CD4-positive, alpha-beta T cell treated with Interleukin-4 for 1 hour (primary cell): ENCODE data around the gene MOK.

Experiments used
- DNase-seq, 2 donors: peaks; one replicate each; pipeline ENCODE4 v3.0.0-alpha.2; 2020 to 2022

Gene MOK

DNA sequence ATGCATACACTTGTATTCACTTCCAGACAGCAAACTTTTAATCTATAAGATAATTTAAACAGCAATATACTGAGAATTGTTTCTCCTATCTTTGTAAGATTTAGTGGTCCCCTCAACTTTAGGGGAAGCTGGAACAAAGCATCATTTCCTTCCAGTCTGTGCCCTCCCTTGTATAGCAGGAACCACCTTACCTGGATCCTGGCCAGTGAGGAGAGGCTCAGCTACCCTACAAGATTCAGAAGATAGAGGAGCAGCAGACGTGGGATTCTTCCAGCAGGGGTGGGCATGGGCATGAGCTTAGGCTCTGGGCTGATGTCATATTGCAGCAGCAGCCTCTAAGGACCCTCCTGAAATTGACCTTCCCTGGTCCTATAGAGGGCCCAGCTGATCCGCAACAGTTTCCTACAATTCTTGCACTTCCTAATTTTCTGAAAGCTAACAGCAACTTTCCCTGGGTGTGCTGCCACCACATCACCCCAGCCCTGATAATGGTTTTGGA, 21.3 kb downstream of the MOK start:
- no peak for DNase-seq

DNA sequence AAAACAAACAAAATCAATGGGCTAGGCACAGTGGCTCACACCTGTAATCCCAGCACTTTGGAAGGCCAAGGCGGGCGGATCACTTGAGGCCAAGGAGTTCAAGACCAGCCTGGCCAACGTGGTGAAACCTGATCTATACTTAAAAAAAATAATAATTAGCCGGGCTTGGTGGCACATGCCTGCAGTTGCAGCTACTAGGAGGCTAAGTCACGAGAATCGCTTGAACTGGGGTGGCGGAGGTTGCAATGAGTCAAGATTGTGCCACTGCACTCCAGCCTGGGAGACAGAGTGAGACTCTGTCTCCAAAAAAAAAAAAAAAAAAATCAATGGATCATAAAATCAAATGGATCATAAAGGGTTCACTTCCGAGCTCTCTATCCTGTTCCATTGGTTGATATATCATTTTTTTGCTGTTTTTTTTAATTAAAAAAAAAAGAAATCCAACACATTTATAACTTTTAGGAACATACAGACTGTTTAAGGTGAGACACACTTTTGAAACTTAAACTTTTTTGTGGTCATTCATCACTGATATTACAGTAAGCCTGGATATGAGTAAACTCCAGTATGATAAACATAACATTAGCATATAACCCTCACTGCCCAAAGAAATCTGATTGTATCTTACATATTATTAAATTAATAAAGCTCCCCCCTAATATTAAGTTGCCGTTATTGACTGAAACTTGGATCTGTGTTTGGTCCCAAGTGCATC, 22.1 kb downstream of the MOK start:
- no peak for DNase-seq

DNA sequence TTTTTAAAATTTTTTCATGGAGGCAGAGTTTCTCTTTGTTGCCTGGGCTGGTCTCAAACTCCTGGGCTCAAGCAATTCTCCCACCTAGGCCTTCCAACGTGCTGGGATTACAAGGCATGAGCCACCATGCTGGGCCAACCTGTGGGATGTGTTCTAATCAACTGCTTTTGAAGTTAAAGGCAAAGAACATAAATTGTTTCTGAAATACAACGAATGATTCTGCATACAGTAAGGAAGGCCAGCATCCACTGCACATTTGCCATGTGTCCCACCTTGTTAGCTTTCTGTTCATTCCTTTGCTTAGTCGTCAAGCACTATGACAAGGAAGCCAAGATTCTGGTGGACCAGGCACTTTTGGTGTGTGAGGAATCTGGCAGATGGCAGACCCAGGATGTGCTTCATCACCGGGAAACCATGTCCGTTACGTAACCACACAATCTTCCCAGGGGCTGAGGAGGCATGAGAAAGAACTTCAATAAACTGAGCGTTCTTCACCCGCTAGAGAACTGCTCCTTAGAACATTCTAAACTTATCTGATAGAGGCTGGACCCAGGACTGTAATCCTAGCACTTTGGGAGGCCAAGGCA, 24.5 kb downstream of the MOK start:
- DNase-seq, result no peak

DNA sequence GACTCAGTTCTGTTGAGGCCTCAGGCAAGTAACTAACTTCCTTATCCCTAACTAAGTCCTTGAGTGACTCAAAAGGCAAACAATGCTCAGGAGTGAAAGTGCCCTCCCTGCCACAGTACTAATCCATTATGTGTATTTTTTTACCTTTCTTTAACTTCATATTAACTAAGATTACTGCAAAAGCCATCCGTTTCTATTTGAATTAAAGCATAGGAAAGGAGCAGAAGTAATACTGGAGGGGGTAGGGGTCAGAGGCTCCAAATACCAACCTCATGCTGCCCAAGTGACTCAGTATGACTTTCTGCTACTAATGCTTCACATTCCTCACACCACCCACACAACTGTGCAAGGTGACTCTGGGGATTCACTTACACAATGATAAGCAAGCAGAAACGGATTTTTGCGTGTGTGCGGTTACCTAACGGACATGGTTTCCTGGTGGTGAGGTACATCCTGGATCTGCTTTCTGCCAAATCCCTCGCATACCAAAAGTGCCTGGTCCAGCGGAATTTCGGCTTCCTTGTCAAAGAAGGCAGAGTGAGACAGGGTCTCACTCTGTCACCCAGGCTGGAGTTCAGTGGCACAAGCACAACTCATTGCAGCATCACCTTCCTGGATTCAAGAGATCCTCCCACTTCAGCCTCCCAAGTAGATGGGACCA, 25.1 kb downstream of the MOK start:
- DNase-seq, result no peak

DNA sequence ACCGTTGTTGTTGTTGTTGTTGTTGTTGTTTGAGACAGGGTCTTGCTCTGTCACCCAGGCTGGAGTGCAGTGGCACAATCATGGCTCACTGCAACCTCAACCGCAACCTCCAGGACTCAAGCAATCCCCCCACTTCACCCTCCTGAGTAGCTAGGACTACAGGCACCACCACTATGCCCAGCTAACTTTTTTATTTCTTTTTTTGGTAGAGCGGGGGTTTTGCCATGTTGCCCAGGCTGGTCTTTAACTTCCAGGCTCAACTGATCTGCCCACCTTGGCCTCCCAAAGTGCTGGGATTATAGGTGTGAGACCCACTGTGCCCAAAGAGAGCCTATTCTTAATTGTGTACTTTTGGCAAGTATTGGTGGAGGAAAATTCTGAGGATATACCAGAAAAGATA, 25.7 kb downstream of the MOK start:
- DNase-seq, result no peak

DNA sequence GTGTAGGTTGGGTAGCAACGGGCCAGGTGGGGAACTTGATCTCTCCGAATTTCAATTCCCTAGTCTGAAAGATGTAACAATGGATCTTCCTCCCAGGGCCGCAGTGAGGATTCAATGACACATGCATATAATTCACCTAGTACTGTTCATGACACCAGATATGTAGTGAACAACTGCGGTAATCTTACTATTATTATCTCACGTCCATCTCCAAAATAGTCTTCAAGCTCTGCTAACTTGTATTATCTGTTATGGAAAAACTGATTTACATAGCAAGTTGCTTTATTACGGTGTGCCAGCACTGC, 26.4 kb downstream of the MOK start:
- no peak for DNase-seq

DNA sequence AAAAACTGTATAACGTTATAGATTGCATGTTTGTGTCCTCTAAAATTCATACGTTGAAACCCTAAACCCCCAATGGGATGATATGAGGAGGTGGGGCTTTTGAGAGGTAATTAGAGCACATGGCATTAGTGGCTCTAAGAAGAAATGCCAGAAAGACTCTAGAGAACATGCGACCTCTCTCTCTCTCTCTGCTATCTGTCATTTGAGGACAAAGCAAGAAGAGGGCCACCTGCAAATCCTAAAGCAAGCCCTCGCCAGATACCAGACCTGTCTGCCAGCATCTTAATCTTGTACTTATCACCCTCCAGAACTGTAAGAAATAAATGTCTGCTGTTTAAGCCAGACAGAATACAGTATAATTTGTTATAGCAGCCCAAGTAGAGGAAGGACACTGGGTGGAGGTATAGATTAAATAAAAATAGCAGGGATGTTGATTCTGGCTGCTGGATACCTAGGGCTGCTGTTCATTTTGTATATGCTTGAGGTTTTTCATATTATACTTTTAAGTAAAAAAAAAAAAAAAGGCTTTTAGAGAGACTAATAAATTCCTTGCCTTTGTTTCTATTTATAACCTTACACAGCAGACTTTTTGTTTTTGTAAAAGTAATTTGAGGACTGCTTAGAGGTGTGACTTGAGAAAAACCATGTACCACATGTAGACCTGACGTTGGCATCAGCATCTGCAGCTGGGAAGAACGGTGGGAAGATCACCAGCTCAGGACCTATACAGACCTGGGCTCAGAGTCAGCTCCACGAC, 26.9 kb downstream of the MOK start:
- DNase-seq, result no peak

DNA sequence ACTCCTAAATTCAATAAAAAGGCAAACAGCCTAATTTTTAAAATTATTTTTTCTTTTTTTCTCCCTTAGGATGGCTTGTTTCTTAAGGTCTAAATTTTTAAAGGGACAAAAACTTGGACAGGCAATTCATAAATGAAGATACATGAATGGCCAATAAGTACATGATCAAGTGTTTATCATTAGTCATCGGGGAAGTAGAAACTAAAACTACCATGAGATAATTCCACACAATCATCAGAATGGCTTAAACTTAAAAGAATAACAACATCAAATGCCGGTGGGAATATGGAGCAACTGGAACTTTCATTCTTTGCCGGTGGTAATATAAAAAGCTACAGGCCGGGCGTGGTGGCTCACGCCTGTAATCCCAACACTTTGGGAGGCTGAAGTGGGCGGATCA, 29.1 kb downstream of the MOK start:
- no peak for DNase-seq

DNA sequence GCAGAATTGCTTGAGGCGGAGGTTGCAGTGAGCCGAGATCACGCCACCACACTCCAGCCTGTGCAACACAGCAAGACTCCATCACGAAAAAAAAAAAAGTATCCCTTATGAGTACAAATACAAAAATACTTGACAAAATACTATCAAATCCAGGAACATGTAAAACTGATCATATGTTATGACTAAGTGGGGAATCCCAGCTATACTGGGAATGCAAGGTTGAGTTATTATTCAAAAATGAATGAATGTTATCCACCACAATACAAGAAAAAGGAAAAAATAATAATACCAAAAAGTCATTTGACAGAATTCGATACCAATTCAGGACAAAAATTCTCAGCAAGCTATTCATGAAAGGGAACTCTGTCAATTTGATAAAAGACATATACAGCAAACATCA, 32.6 kb downstream of the MOK start:
- no peak for DNase-seq

DNA sequence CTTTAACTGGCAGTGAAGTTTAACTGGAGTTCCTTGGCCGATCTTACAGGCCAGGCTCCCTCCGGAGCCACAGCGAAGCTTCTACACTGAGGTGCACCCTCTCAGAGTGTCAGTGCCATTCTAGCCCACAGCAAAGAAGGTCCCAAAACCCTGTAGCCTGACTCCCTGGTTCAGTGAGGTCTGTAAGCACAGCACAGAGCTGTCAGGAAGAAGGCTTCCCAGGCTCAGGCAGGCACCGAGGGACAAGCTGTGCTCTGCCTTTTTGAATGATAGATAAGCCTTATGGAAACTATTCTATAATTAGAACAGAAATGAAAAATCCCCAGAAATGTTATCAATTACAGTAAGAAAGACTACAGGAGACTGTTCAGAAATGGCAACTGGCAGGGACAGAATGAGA, 40.2 kb downstream of the MOK start:
- no peak for DNase-seq

DNA sequence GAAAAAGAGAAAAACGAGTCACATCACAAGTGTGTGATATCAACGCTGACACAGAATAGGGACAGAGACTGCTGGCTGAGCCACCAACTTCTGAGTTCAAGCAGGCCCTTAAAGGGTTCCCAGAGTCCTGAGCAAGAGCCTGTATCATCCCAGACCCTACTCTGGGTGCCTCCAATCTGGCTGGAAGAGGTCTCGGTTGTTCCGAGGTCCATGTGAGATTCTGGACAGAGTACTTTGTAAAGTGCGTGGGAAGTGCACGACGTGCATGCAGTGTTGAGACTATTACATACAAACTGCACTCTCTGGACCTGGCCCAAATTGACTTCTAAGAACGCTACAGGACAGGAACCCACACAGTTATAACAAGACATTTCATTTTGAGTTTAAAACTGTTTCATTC, 40.6 kb downstream of the MOK start:
- DNase-seq, result no peak

DNA sequence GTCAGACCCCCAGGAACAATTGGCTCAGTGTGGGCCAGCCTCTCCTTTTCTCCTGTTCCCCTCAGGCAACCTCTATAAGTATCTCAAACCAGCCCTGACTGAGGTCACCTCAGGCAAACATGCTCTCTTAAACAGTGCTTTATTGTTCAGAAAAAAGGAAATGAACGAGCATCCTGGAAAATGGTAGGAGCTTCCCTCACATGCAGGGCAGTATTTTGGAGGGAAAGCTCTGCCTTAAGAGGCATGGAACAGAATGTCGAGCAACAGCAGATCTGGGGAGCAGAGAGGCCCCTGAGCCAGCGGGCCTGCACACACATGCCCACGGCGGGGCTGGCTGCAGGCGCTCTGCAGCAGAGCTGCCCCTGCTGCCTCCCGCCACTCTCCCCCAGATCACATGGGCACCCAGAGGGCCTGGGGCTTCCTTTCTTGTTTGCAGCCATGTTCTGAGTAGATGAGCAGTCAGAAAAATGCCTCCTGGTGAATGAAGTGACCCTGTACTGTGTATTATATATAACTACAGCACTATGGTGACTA, 42.0 kb downstream of the MOK start:
- no peak for DNase-seq

DNA sequence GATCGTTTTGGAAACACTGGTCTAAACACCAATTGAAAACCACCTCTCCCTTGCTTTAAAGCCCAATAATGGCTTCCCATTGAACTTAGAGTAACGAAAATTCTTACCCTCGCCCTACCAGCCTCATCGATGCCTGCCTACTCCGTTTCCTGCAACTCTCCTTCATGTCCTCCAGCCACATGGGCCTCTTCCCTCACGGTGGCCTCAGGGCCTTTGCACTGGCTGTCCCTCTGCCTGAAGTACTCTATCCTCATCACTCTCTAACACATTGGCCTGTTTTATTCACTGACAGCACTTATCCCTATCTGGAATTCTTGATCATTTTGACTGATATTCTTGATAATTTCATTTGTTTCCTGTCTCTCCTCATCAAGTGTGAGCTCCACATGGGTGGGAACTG, 46.8 kb downstream of the MOK start:
- DNase-seq, result no peak

DNA sequence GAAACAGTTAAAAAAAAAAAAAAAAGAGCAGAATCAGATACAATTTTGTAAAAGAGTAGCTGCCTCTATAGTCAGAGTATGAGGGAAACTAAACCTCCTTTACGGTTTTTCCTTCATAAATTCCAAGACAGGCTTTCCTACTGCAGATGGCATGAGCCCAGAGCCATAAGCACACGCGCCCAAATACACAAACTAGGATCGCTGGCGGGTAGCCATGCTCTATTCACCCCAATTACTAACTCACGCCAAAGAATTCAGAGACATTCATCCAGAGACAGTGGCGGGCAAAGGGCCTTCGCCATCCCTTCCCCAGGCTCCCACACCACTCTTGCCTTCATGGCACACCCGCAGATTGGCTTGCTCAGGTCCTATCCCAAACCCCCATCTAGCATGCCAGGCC, 48.2 kb downstream of the MOK start:
- DNase-seq, result no peak

DNA sequence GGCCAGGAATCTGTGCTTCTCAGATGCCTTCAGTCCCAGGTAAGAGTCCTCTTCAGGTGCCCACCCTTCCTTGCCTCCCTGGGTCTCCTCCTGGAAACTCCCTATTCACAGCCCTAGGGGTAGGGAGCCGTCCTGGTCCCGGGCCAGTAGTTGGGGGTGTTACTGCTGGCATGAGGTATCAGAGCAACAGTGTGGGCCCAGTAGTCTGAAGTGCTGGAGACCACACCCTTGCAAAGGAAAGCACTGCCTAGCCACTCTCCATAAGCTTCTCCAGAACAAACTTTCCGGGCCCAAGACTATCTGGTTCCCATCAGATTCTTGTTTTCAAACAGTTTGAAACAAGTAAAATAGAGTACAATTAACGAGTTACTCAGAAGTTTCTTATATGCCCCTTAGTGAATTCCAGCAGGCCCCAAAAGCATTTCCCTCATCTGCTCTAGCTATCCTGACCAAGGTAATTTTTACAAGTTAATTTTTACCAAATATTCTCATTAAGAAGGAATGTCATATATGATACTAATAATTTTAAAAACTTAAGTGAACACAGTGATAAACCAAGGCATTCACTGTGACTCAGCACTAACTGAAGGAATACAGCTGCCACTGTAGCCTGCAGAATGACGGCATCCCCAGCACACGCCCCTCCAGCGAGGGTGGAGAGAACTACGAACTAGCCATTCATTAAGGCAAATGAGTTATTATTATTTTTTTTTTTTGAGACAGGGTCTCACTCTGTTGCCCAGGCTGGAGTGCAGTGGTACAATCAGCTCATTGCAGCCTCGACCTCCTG, 49.4 kb downstream of the MOK start:
- no peak for DNase-seq

DNA sequence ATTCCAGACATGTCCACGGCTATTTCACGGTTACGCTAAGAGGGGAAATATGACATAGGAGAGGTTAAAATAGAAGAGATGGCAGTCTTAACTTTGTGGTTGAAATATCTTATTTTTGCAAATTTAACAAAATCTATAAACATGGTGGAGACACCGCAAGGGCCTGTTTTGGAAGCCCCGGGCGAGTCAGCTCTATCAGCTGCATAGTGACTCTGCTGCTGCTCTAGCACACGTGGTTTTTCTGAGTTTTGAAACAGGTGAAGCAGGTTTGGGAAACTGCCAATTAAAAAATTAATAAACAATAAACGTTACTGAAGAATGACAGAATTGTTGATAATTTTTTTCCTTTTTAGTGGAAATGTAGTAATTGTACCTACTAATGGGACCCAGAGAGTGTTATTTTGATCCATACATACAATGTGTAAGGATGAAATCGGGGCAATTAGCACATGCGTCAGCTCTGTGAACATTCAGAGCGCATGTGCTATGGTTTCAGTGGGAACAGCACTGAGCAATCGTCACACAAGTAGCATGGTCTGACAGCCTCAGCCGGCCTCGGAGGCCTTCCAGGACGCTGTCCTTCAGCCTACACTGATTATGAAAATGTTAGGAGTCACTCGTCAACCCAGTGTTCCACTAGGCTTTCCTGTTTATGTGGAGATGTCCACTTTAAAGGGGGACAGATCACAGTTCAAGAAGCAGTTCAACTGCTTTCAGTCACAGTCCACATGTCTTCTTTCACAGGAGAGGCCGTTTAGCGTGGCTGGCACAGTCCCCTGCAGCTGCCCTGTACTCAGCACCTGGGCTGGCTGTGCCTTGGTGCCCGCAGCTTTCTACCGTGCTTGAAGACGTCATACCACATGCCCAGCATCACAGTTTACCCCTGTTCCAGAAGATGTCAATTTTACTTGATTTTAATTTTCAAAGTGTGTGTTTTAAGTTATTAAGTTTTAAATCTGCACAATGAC, 51.8 kb downstream of the MOK start:
- DNase-seq, result no peak

DNA sequence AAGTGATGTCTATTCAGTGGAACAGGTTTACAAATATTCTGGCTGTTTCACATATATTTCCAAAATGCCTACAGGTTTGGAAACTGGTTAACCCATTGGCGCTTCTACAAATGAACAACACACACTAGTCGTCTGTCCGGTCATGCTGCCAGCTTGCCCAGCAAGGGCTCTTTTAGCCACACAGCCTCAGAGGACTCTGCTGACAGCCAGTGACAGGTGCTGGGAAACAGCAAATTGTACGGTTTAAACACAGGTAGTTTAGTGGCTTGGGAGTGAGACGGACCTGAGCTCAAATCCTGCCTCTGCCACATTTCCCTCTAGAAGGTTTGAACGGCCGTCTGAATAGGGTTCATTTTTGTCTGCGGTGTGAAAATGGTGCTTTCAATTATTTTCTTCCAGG, 53.8 kb downstream of the MOK start:
- no peak for DNase-seq

DNA sequence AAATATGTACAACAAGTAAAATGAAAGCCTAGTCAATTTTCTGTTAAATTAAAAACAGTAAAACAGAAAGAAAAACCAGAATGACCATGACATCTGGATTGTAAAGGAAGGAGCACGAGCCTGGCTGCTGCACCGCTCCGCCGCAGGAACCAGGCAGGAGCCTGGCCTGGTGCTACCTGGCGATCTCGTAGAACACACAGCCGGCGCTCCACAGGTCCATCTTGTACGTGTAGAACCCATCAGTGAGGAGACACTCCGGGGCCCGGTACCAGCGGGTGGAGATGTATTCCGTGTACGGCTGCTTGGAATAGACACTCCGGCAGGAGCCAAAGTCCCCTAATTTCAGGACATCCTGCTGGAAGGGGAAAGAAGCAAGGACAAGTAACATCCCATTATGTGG, 54.3 kb downstream of the MOK start:
- no peak for DNase-seq

DNA sequence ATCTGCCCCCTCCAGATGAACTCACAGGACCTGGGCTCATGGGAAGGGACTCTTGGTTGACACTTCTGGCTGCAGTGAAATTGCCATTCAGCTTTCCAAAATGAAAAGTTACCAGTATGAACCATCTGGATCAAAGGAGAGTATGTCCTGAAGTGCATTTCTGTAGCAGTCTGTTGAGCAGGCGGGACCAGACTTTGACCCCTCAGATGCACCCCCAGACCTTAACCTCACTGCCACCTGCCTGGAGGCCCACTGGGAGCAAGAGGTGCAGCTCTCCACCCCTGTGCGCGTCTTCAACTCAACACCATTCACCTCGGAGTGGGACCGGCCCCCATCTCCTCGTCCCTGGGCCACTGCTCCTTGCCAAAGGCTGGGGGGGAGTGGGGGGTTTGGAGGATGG, 55.0 kb downstream of the MOK start:
- no peak for DNase-seq

DNA sequence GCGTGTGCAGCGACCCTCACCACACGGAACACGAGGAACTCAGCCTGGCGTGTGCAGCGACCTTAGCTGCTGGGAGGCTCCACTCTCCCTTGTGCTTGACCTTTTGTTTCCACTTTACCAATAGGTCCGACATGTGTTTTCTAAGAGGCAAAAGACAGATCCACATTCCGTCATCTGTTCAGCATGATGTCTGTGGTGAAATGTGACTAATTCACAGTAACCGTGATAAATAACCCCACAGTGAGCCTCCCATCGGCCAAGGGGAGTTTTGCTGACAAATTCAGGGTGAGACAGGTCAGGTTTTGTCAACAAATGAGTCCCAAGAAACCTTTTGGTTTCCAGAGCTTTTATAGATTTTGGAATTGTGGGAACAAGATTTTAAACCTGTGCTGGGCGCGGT, 55.9 kb downstream of the MOK start:
- DNase-seq, result no peak

DNA sequence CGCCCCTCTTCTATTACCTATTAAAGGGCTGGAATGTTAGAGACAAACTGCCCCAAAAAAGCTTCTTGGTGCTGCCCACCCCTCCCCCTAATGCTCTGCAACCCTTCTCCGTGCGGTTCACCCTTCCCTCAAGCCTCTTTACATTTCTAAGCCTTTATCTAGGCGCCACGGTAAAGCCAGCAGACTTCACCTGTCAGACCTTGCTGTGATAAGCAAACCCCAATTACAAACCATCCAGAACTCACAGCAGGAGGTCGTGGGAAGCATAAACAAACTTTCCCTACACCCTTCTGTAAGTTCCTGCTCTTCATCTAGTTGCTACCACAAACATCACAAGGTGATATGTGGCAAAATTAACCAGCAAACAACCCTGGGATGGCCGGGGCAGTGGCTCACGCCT, 56.8 kb downstream of the MOK start:
- no peak for DNase-seq

DNA sequence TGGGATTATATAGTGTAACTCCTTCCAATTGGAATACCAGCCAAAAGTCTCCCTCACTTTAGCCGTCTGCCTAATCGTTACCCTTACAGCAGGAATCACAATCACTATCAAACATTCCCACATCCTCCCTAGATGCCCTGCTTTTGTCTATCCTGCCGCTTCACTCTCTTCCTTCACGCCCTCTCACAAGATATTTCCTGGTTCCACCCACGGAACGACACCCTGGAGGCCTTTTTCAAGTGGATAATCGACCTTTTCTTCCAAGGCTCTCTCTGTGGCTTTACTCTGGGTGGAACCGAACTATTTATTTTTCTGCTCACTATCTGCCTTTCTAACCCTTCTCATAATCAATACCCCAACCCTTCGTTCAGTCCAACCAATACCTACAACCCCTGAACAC, 58.9 kb downstream of the MOK start:
- DNase-seq, result no peak
